ENCODE data around the gene PARD3.
"Not testable (repeated sequence)": the region's sequence is repeated elsewhere in the genome, so short reads cannot be mapped to it uniquely, and the experiment has no call there.

The PARD3 gene

GRCh38 chr10:34655286-34656170, 159.6 kb downstream of the PARD3 start:
- in situ Hi-C loops (cut with MboI; ENCODE audit: low sequenced_read_pairs), result loop anchor here (25.0 kb wide), 2 partner anchors 332 to 557 kb away; no protein-coding TSS in a partner anchor

DNA sequence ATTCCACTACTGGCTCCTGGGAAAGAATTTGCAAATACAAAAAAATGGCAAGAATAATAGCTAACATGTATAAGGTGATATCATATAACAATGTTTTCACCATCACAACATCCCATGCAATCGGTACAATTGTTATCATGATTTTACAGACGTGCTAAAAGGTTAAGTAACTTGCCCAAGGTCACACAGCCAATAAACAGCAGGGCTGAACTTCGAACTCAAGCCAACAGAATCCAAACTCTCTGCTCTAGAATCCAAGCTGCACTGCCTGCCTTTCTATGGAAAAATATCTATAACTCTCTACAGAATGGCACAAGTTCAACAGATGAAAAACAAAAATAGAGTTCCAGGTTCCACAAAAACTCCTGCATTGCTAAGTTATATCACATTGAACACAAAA, 160.9 kb downstream of the PARD3 start:
- in situ Hi-C loops (cut with MboI; ENCODE audit: low sequenced_read_pairs), result loop anchor here (25.0 kb wide), 2 partner anchors 333 to 558 kb away; no protein-coding TSS in a partner anchor

DNA sequence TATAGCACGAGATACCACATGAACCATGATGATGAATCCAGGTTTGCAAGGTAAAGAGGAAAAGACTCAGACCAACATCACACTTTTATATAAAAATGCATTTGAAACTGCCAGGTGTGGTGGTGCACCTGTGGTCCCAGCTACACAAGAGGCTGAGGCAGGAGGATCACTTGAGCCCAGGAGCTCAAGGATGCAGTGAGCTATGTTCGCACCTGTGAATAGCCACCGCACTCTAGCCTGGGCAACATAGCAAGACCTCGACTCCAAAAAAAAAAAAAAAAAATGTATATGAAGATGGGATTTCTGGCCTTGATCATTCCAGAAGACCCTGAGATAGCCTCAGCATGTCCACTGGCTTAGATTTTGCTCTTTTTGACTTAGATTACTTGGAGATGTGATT, 161.6 kb downstream of the PARD3 start:
- in situ Hi-C loops (cut with MboI; ENCODE audit: low sequenced_read_pairs), result loop anchor here (25.0 kb wide), 2 partner anchors 334 to 559 kb away; no protein-coding TSS in a partner anchor

- in situ Hi-C loops (cut with MboI; ENCODE audit: low sequenced_read_pairs), result loop anchor here (25.0 kb wide), 2 partner anchors 336 to 561 kb away; no protein-coding TSS in a partner anchor
Observed at GRCh38 chr10:34651416-34652195, 163.5 kb downstream of the PARD3 start.

DNA sequence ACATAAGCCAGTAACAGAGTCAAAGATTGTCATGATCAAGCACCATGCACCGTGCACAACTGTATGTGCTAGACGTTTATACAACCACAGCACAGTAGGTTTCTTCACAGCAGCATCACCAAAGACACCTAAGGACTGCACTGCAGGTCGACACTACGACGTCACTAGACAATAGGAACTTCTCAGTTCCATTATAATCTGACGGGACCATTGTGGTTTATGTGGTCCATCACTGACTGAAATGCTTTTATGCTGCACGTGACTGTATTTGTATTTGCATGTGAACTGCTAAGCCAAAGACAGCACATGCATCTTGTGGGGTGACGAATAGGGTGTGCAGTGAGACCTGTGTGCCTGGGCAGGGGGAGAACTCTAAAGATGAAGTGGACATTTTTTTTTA, 164.9 kb downstream of the PARD3 start:
- in situ Hi-C loops (cut with MboI; ENCODE audit: low sequenced_read_pairs), result loop anchor here (25.0 kb wide), 2 partner anchors 337 to 562 kb away; no protein-coding TSS in a partner anchor

GRCh38 chr10:34649385-34649784, 165.7 kb downstream of the PARD3 start:
- in situ Hi-C loops (cut with MboI; ENCODE audit: low sequenced_read_pairs), result no loop called here

- in situ Hi-C loops (cut with MboI; ENCODE audit: low sequenced_read_pairs), result no loop called here
Observed at GRCh38 chr10:34648919-34649318, 166.2 kb downstream of the PARD3 start.

DNA sequence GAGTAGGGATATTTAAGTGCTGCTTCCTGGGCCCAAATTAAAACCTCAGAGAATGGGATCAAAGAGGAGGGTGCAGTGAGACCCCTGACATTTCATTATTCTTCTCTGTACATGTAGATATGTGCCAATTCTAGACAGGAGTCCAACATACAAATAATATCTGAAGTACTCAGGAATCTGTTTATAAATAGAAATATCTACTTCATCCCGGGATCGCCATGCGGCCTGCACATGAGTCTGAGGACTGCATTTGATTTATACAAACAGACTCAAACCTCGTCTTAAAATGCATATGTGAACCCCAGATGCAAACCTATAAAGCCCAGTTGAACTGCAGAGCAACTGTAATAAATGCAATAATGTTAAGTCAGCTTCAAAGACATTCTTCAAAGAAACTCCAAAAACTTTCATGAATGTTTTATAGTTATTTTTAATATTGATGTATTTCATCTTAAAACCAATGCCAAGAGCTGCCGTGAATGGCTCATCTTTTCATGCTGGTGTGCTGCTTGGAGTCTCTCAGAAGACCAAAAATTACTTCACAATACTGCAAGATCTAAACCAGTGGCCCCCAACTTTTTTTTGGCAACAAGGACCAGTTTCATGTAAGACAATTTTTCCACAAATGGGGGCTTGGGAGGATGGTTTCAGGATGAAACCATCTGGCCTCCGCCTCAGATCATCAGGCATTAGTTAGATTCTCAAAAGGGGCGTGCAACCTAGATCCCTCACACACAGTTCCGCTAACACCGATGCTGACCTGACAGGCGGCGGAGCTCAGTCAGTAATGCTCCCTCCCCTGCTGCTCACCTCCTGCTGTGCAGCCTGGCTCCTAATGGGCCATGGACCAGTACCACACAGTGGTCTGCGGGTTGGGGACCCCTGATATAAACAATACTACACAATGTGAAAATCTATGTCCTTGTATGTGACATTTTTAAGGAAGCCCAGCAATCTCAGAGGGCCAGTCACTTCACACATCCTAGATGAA, 166.9 kb downstream of the PARD3 start:
- in situ Hi-C loops (cut with MboI; ENCODE audit: low sequenced_read_pairs), result no loop called here

DNA sequence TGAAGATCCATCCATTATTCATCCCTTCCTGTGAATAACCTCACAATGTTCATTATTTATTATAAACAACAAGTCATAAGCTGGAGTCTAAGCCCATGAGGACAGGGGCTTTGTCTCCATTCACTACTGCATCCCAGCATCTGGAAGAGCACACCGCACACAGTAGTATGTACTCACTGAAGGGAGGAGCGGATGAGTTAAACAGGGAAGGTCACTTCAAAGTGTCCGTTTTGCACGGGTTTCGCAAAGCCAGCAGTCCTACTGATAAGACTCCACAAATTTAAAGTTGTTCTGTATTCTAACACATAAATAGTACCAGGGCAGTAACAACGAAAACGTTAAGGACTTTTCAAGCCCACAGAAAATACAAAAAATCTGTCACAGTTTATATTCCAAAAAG, 167.9 kb downstream of the PARD3 start:
- in situ Hi-C loops (cut with MboI; ENCODE audit: low sequenced_read_pairs), result no loop called here

DNA sequence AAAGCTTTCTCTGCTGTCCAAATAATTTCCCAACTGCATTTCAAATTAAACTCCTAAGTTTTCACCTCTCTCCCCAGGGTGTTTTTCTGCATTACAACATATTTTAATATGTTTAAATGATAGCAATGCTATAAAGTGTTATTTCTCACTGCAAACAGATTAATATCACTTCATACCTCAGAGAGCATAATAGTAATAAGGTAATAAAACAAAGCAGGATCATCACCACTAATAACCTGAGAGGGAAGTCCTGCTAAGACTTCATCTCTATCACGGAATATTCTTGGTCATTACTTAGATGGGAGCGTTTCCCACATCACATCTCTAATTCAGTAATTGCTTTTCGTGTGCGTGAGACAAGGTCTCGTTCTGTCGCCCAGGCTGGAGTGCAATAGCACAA, 168.8 kb downstream of the PARD3 start:
- in situ Hi-C loops (cut with MboI; ENCODE audit: low sequenced_read_pairs), result no loop called here

DNA sequence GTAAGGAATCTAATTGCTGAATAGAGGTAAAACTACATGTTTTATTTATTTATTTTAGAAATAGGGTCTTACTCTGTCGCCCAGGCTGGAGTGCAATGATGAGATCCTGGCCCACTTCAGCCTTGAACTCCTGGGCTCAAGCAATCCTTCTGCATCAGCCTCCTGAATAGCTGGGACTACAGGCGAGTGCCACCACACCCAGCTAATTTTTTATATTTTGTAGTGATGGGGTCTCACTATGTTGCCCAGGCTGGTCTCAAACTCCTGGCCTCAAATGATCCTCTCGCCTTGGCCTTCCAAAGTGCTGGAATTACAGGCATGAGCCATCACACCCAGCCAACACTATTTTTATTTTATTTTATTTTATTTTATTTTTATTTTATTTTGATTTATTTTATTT, 170.3 kb downstream of the PARD3 start:
- in situ Hi-C loops (cut with MboI; ENCODE audit: low sequenced_read_pairs), result not testable (repeated sequence)

DNA sequence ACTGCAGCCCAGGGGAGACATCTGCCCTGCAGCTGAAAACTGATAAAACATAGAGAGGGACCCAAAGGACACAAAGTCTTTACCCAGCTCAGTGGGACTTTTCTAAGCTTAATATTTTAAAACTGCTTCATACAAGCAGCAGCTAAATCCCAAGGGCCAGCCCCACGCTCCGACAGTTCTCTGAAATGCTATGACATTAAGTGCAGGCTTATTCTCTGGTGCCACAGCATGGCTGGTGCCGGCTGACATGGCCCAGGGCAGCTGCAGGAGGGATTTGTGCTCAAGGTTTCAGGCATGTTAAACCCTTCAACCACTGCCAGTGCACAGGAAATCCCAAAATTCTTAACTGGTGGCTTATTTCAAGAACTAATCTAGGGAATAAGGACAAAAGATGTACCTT, 170.9 kb downstream of the PARD3 start:
- in situ Hi-C loops (cut with MboI; ENCODE audit: low sequenced_read_pairs), result no loop called here

DNA sequence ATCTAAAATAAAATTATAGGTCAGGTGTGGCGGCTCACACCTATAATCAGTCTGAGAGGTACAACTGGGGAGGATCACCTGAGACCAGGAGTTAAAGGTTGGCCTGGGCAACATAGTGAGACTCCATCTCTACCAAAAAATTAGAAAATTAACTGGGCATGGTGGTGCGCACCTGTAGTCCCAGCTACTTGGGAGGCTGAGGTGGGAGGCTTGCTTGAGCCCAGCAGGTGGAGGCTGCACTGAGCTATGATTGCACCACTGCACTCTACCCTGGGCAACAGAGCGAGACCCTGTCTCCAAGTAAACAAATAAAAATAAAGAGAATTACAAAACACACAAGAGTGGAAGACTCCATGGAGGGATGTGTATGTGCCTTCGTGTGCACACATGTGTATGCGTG, 171.5 kb downstream of the PARD3 start:
- in situ Hi-C loops (cut with MboI; ENCODE audit: low sequenced_read_pairs), result no loop called here

DNA sequence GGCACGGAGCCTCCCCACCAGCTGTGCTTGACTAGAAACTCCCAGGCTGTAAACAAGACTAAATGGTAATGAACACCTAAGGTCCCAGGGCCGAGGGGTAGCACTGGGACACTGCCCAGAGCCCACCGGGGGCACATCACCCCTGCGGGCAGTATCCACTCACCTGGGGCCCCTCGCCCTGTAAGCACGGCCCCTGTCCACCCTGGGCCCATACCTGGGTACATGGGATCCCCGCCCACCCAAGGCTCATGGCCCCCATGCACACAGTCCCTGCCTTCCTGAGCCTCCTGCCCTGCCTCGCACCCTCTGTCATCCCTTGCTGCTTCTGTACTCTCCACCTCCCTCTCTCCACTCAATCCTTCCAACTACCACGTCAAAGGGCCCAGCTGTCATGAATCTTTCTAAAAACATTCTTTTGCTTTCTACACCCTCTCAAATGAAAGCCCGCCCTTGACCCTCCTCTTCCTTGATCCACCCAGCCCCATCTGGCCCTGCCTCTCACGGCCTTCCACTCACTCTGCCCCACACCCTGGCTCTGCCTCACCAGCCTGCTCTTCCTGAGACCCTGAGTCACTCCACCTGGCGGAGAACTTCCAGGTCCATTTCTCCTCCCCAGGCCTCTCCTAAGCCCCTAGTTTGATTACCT, 173.1 kb downstream of the PARD3 start:
- in situ Hi-C loops (cut with MboI; ENCODE audit: low sequenced_read_pairs), result no loop called here

DNA sequence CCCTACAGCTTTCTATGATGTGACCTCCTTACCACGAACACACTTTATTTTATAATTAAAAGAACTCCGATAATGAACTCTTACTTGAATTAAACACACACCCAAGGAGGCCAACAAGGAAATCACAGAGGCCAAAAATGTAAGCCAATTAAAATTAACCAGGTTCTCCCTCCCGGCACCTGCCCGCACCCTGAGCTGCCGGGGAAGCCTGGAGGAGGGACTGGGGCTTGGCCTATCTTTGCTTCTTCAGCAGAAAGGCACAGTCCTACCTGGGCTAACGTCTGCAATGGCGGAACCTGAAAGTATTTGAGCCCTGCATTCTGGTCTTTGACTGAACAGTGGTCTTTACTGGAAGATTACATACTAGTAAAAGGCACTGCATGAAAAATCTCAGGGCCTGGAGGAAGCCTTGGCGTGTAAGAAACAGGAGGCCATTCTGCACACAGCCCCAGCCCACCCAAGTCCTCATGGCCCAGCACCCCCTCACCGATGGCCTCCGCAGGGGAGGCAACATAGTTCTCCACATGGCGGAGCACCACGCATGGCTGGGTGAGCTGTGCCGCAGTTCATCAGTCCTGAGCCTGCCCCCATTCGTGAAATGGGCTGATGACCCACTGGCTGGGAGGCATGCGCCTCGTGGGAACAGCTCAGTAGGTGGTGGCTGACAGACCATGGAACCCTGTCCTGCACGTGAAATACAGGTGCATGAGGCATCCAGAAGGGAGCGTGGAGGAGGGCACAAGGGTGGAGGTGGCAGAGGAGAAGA, 173.8 kb downstream of the PARD3 start:
- in situ Hi-C loops (cut with MboI; ENCODE audit: low sequenced_read_pairs), result no loop called here

DNA sequence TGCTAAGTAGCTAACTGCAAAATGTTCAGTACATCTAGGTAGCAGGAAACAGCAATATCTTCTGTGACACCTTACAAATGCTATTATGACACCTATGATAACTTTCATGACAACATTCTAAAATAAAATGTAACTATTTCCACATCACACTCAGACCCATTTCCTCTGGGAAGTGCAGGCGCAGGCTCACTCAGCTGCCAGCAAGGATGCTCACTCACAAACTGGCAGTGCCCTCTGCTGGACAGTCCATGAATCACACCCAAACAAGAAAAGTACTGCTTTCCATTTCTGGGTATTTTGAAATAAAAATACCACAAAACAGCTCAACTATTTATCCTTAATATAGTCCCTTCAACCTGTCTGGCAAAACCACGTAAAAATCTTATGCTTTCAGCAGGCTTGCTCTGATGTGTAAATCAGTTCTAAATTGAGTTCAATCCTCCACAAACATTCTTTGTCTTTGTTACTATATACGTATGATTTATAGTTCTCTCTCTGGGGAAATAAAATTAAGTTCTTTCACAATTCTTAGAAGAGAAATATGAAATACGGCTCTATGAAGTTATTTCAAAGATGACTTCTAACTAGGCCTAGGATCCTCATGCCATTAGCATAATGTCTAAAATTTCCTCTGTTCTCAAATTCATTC, 176.6 kb downstream of the PARD3 start:
- in situ Hi-C loops (cut with MboI; ENCODE audit: low sequenced_read_pairs), result no loop called here

GRCh38 chr10:34637418-34637911, 177.6 kb downstream of the PARD3 start:
- in situ Hi-C loops (cut with MboI; ENCODE audit: low sequenced_read_pairs), result no loop called here

DNA sequence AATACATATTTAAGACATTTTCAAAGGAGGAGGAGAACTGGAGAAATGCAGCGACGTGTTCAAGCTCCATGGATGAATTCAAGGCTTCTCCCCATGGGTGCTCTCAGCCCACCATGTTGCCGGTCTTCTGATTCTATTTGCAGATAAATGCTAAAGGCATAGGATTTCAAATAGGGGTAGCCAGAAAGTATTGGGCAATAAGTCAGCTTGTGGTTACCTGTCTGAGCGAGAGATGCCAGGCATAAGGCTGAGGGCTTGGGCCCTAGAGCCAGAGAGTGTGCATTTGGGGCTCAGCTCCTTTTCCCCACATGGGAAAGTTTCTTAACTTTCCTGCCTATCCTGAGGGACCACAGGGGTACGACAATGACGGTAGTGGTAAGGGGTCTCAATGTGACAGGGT, 180.0 kb downstream of the PARD3 start:
- in situ Hi-C loops (cut with MboI; ENCODE audit: low sequenced_read_pairs), result no loop called here

- in situ Hi-C loops (cut with MboI; ENCODE audit: low sequenced_read_pairs), result no loop called here
Observed at GRCh38 chr10:34633374-34633773, 181.7 kb downstream of the PARD3 start.
